Erythroblast (primary cell): ENCODE results near the gene APBB2.

ENCODE experiments used
- DNase-seq, 2 experiments: peaks; one replicate each; lab custom pipeline; 2025; lab: John Stamatoyannopoulos, UW
- GATA1 ChIP-seq: IDR thresholded peaks from 2 replicates; pipeline ENCODE4 v1.6.1; 2011; ENCODE audit warnings: low read depth, mild to moderate bottlenecking, control low read depth, low read length, moderate library complexity
- POLR2A ChIP-seq: IDR thresholded peaks from 2 replicates; pipeline ENCODE4 v1.6.1; 2011; ENCODE audit warnings: mild to moderate bottlenecking, low read length

The APBB2 gene

DNA sequence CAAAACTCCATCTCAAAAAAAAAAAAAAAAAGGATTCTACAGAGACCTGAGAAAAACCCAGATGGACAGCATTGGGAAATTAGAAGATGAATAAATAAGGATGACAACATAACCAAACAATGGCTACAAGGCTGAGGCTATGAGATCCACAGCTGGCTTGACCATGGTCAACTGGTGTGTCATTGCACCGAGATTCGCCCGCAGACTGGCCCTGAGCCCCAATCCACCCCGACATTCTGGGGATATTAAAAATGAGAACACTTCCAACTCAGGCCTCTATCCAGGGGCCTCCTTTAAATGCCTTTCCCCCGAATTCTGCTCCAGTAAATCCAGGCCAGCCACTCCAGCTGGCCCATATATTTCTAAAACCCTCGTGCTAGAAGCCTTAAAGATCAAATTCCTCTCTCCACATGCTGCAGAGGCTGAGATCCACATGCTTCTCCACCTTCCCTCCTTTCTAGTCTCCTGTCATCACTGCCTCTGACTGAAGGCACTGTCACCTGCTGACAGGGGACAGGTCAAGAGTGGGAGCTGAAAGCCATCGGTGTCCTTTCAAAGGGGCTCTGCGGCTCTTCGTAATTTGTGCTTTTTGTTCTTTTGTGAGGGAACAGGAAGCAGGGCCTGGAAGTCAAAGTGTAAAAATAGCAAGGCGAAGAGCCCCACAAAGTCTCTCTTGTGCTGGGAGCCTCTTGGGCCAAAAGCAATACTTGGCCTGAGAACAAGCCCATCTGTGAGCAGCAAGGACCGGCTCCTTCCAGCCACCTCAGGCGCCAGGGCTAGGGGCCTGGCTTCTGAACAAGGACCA lies 260.9 kb downstream of the APBB2 start:
- no peak for DNase-seq
- no peak for TF ChIP-seq GATA1

DNA sequence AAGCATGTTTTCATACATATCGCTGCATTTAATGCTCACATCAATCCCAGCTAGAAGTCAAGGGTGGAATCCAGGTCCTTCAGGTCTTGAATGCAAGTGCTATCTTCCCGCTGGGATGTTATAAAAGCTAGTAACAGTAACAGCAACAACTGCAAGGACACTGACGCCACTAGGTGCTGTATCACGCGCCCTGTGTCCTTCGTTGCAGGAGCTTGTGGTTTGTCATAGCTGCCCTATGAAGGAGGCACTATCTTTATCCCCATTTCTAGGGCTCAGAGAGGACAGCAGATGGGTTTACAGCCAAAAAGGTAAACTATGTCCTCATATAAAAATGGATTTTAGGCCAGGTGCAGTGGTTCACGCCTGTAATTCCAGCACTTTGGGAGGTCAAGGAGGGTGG lies 261.7 kb downstream of the APBB2 start:
- TF ChIP-seq GATA1: no peak
- TF ChIP-seq POLR2A: no peak

DNA sequence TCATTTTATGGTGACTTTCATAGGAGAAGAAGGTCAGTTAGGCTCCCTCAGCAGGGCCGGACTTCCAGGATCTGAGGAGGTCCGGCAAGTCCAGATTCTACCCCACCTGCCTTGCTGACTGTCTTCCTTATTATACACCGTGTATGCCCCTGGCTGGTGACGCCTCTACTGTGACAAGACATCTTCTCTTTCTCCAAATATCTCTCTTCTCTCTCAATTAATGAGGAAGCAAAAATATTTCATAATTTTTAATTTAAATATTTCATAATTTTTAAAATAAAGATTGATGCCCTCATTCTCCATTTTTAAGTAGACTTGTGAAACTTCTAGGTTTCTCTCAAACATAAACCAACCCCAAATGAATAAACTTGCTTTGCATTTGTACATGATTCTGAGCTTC lies 262.1 kb downstream of the APBB2 start:
- no peak for TF ChIP-seq POLR2A
- no peak for TF ChIP-seq GATA1
- DNase-seq: no peak

More for the DNA sequence above, 261.7 kb downstream of the APBB2 start:
- no peak for DNase-seq

DNA sequence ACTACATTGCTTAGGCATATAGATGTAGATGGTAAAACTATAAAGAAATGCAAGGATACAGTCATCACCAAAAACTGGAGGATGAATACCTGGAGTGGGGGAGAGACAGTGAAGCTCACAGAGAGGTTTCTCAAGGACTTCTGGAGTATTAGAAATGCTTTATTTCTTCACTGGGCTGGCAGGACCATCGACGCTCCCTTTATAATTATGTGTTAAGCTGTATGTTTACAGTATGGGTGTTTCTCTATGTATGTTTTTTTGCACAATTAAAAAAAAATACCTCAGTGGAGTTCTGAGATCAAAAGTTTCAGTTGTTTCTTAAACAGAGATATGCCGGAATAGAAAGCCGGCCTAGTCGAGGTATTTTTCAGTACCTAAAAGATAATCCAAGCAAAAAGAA lies 263.3 kb downstream of the APBB2 start:
- TF ChIP-seq GATA1 (no peak), POLR2A (no peak)
- no peak for DNase-seq

DNA sequence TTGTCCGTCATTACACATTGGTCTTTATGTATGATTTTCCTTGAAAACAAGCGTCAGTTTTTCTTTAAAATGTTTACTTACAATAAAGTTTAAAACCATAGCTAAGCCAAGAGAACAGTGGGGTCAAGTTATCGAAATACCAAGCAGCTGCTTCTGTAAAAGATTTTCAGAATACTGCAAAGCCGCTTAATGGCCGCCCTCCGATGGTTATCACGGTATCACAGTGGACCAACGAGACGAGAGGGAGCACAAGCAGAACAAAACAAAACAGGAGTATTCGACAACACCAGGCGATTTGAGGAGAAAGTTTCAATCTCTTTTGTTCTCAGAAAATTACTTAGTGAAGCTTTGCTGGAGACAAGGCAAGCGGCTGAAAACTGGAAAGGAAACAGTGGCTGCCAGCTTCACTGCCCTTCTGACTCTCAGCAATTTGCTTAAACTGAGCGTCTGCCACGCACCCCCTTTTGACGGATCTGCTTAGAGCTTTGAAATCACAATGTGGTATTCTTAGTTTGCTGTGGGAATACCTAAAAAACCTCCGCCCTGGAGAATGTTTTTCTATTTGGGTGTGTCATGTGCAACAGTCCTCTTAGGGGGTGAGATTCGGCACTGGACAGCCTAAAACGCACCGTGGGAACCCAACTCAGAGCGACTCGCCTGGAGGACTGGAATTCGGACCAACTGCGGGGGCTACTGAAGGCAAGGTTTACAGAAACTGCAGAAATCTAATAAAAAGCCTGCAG lies 264.8 kb downstream of the APBB2 start:
- no peak for TF ChIP-seq GATA1
- TF ChIP-seq POLR2A: no peak
- no peak for DNase-seq

DNA sequence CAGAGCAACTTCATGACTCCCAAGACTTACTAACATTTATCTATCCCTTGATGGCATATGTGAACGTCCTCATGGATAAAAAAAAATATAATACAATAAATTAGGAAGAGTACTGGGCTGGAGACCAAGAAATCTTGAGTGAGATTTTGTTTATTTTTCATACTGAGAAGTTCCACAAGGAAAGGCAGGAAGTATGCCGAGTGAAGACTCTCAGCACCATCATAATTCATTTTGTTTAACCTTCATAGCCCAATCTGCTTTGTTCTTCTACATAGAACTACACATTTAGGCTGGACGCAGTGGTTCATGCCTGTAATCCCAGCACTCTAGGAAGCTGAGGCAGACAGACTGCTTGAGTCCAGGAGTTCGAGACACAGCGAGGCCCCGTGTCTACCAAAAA lies 266.3 kb downstream of the APBB2 start:
- TF ChIP-seq POLR2A (no peak), GATA1 (no peak)
- no peak for DNase-seq

DNA sequence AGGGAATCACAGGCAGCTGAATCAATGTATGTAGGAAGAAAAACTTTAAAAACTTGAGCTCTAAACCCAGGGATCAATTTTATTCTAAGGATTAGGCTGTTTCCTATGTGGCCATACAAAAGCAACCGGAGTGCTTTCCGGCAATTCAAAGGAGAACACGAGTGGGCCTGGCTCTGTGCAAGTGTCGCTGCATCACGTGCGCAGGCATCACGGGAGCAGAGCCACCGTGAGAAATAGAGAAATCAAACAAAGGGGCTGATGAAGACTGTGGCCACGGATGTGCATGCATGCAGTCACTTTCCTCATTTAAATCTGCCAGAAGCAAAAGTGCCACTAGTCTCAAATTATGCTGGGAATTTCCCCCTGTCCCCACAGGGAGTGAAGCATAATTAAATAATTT lies 267.7 kb downstream of the APBB2 start:
- no peak for DNase-seq
- no peak for TF ChIP-seq GATA1

DNA sequence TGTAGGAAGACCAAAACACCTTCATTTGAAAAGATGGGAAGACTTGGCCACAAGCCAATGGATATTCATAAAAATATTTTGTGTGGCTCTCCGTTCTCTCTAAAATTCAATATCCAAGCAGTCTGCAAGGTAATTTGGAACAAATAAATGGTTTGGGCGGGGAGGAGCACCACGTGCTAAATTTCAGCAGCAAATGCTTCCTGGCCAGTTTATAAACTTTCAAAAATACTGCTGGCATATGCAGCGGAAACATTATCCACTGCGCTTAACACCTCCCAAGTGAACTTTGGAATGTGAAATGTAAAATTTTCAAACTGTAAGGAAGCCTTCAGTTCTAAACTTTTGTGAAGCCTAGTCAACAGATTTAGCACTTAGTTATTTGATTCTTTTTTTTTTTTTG lies 273.6 kb downstream of the APBB2 start:
- no peak for DNase-seq
- no peak for TF ChIP-seq POLR2A
- no peak for TF ChIP-seq GATA1

DNA sequence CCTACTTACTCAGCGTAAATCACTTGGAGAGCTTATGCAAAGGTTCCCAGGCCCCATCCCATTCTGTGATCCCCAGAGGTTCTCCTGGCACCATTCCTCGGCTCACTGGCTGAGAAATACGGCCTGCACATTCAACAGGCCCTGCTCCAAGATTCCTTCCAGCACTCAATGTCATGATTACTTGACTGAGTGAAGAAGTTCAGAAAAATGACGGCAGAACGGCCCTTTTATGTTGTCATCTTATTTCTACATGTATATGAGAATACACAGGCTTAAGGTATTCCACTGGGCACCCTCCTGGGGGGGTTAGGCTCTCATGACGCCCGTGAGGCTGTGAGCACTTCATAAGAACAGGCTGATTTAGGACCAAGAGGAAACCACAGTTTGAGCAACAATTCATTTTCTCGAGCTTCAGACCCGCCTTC lies 274.0 kb downstream of the APBB2 start:
- DNase-seq: no peak
- TF ChIP-seq POLR2A: no peak

DNA sequence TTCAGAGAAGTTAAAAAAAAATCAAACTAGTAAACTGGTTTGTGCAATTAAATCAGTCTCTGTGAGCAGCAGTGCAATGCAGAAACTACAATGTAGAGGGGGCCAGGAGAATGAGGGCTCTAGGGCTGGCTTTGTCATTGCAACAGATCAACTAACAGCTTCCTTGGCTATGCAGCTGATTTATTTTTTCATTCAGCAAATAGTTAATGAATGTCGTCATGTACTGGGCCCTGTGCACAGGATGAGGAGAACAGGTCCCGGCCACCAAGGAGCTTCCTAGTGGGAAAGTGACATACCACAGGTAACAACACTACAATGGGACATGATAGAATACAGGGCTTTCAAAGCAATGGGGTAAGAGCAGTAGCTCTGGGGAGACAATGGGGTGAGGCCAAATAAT lies 274.5 kb downstream of the APBB2 start:
- DNase-seq: no peak
- no peak for TF ChIP-seq POLR2A
- TF ChIP-seq GATA1: no peak

DNA sequence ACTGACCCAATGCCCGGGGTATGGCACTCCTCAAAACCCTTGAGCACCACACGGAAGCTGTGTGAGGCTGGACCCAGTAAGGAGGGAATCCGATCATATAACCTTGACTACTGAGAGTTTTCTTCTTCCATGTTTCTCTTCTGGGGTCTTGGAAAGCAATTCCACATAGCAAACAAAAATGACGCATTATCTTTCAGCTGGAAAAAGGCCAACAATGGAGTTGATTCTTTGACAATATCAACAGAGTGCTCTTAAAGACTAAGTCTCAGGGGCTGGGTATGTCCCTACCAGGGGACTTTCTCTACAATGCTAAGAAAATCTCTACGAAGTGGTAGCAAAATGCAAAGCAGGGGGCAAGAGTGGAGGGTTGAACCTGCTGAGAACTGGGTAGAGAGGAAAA lies 276.0 kb downstream of the APBB2 start:
- no peak for DNase-seq
- TF ChIP-seq GATA1: no peak
- no peak for TF ChIP-seq POLR2A

DNA sequence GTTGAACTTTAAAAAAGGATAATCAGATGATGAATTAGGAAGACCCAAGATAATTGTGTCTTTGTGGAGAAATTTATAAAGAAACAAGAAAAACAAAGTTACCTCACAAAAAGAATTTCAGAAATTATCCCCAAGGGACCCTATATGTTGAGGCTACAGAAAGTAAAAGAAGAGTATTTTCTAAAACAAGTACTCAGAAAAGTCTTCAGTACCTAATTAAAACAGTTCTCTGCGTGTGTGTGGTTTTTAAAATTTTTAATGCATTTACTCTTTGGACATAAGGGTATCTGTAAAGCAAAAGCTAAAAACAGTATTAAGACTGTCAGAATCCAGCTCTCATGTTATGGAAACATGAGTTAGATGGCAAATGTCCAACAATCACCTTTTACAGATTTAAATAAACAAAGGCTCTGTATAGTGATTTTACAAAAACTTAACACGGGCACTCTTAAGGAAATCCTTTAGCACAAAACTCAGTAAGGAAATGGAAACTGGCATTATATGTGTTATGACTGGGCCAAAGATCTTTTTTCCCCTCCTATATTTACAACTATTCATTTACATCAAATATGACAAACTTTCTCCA lies 277.1 kb downstream of the APBB2 start:
- no peak for DNase-seq
- no peak for TF ChIP-seq POLR2A
- no peak for TF ChIP-seq GATA1

DNA sequence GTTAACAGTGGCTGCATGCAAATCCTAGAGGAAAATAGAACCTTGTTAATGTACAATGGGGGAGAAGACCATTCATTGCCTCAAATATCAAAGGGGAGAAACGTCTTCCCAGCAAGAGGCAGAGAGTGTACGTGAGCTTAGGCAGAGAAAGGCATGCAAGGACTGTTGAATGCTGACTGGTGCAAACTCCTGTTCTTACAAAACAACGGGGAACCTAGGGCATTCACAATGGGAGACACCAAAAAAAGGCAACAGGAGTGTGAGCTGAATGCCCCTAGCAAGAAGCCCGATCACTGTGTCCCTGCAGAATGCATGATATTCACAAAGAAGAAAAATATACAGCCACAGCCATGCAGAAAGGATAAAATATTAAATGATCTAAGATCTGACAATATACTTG lies 279.7 kb downstream of the APBB2 start:
- TF ChIP-seq GATA1 (no peak), POLR2A (no peak)

DNA sequence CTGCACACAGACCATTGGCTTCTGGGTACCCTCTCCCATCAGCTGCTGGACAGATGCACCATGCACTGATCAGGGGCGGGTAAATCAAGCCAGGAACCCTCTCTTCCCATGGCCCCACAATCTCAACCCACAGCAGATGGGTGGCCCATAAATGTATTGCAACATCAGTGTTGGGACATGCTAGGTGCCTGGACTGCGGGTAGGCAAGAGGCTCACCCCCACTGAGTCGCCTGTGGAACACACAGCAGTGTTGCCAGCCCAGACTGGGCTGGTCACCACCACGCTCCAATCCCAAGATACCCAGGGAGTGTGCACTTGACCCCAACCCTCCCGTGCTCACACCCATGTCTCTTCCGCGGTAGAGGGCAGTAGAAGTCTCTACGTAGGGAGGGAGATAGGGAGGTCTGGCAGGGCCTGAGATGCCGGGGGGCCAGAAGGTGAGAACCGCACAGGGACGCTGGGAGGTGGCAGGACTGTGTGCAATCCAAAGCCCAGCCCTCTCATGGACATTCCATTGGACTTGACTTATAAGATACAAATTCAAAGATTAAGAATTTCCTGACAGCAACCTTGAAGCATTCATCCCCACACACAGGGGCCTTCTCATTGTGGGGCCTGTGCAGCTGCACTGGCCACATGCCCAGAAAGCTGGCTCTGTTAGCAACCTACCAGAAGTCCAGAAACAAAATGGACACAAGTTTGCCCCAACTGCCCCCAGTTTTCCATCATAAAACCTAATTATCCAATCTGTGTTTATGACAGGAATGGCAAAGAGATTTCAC lies 280.9 kb downstream of the APBB2 start:
- DNase-seq: no peak
- TF ChIP-seq POLR2A (no peak), GATA1 (no peak)

More for the DNA sequence above, 279.7 kb downstream of the APBB2 start:
- DNase-seq: no peak
